ENCODE results near the gene IMMT. TPM values are rescaled to one million over a fixed set of nuclear protein-coding genes. Genes with fewer than 3 reads are reported as not detected.

IMMT gene
- total RNA-seq, 2 donors from 2014 or later, result 96.8 to 99.9 TPM

DNA sequence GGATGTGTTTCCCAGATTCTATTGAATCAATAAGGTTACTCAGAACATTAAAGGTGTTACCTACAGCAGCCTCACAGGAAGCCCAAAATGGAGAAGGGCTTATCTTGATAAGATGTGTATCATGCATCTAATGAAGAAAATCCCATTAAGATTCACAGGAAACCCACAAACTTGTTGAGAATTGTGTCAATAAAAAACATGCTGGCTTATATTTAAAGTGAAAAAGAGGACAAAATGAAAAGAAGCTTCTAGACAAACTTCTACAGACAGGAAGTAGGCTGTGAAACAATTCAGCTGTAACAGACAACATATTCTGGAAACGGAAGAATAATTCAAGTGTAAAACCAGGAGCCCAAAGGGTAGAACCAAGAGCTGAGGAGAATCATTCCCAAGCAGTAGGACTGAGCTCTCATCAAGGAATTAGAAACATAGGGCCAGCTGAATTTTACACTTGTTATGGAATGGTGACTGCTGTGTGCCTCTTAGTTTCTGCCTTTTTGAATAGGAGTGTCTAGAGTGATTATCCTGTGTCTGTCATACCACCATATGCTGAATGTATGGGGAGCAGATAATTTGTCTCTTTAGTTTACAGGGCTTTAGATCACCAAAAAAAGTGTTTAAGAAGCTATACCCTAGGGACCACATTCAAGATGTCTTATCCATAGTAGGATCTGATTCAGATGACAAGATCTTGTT lies 9.6 kb downstream of the IMMT start:
- Mint-ChIP-seq H3K9me3 (no peaks in the 10 kb centered on the region), H3K4me3 (no peak overlapping the region), H3K27me3 (ENCODE audit: insufficient read depth) (no peaks in the 10 kb centered on the region), H3K4me1 (peaks cover 36% of the 10 kb centered on the region), H3K27ac (peak overlapping the region; percentile 36), H3K36me3 (ENCODE audit: low read depth) (peaks cover 11% of the 10 kb centered on the region)
- peaks cover 2% of the 10 kb centered on the region for H3K4me1 ChIP-seq (ENCODE audit: control insufficient read depth, insufficient read depth, low read length)
- no peak overlapping the region for H3K9ac ChIP-seq (ENCODE audit: extremely low read depth, low read length, poor library complexity, severe bottlenecking)
- peaks cover 22% of the 10 kb centered on the region for H3K36me3 ChIP-seq (ENCODE audit: control insufficient read depth, insufficient read depth, low read length)
- no peaks in the 10 kb centered on the region for H3K27me3 ChIP-seq (ENCODE audit: control insufficient read depth, insufficient read depth, low read length, poor library complexity, severe bottlenecking)
- H3K9me3 ChIP-seq (ENCODE audit: control insufficient read depth, low read length), result no peaks in the 10 kb centered on the region
- no peak overlapping the region for H3K4me3 ChIP-seq (ENCODE audit: low read length)
- no peak for DNase-seq
- TF ChIP-seq CTCF (conservative IDR thresholded peaks at IDR 0.05), result no peak
- H3K27ac ChIP-seq (ENCODE audit: low read depth, low read length), result no peak overlapping the region
- 88 to 100% methylated on average over 1 of the region's 1 CpG for WGBS, 2 experiments (ENCODE audit: insufficient coverage in 1 of 2, insufficient read length in 1 of 2)

DNA sequence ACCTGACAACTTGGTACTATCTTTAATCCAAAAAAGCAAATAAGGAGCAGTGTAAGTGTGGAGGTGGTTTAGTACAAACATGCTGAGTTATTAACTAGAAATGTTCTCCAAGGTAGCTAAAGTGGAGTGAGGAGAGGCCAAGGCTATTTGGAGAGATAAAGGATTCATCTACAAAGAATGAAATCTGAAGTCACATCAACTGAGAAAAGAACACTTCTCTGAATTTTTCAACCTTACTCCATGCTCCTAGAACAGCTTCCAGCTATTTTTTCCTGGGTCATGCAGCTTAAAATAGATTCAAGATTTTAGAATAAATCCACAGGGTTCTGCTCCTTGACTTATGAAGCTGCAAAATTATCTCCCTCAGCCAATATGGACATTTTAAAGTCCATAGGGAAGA lies 18.7 kb downstream of the IMMT start:
- Mint-ChIP-seq H3K4me1 (peaks cover 9% of the 10 kb centered on the region), H3K9me3 (no peaks in the 10 kb centered on the region), H3K36me3 (ENCODE audit: low read depth) (peaks cover 51% of the 10 kb centered on the region), H3K27me3 (ENCODE audit: insufficient read depth) (no peaks in the 10 kb centered on the region), H3K27ac (no peak overlapping the region), H3K4me3 (no peak overlapping the region)
- peaks cover 70% of the 10 kb centered on the region for H3K36me3 ChIP-seq (ENCODE audit: control insufficient read depth, insufficient read depth, low read length)
- H3K9ac ChIP-seq (ENCODE audit: extremely low read depth, low read length, poor library complexity, severe bottlenecking), result no peak overlapping the region
- no peak for DNase-seq
- no peaks in the 10 kb centered on the region for H3K9me3 ChIP-seq (ENCODE audit: control insufficient read depth, low read length)
- TF ChIP-seq CTCF (conservative IDR thresholded peaks at IDR 0.05), result no peak
- no peaks in the 10 kb centered on the region for H3K27me3 ChIP-seq (ENCODE audit: control insufficient read depth, insufficient read depth, low read length, poor library complexity, severe bottlenecking)
- H3K4me3 ChIP-seq (ENCODE audit: low read length), result no peak overlapping the region
- peaks cover 4% of the 10 kb centered on the region for H3K4me1 ChIP-seq (ENCODE audit: control insufficient read depth, insufficient read depth, low read length)
- H3K27ac ChIP-seq (ENCODE audit: low read depth, low read length), result no peak overlapping the region

GRCh38 chr2:86175828-86176227 lies 19.4 kb downstream of the IMMT start:
- Histone ChIP-seq H3K4me3 (ENCODE audit: low read length) (no peak overlapping the region), H3K27ac (ENCODE audit: low read depth, low read length) (no peak overlapping the region), H3K27me3 (ENCODE audit: control insufficient read depth, insufficient read depth, low read length, poor library complexity, severe bottlenecking) (no peaks in the 10 kb centered on the region), H3K36me3 (ENCODE audit: control insufficient read depth, insufficient read depth, low read length) (peaks cover 73% of the 10 kb centered on the region), H3K9ac (ENCODE audit: extremely low read depth, low read length, poor library complexity, severe bottlenecking) (no peak overlapping the region), H3K4me1 (ENCODE audit: control insufficient read depth, insufficient read depth, low read length) (peaks cover 4% of the 10 kb centered on the region), H3K9me3 (ENCODE audit: control insufficient read depth, low read length) (no peaks in the 10 kb centered on the region)
- DNase-seq, result no peak
- H3K27ac Mint-ChIP-seq, result no peak overlapping the region
- 95 to 100% methylated on average over 1 of the region's 1 CpG for WGBS, 2 experiments (ENCODE audit: insufficient coverage in 1 of 2, insufficient read length in 1 of 2)
- no peaks in the 10 kb centered on the region for H3K27me3 Mint-ChIP-seq (ENCODE audit: insufficient read depth)
- no peak overlapping the region for H3K4me3 Mint-ChIP-seq
- H3K9me3 Mint-ChIP-seq, result no peaks in the 10 kb centered on the region
- no peak for TF ChIP-seq CTCF (conservative IDR thresholded peaks at IDR 0.05)
- H3K4me1 Mint-ChIP-seq, result peaks cover 9% of the 10 kb centered on the region
- H3K36me3 Mint-ChIP-seq (ENCODE audit: low read depth), result peaks cover 52% of the 10 kb centered on the region
